Tibial nerve (tissue), 4 donors: ENCODE results near the gene ESPL1. TPM values are rescaled to one million over a fixed set of nuclear protein-coding genes. Genes with fewer than 3 reads are reported as not detected.

Experiments
- DNase-seq, 2 donors: peaks; one replicate each; pipeline ENCODE4 v3.0.0-alpha.2; 2019; ENCODE audit warnings: low spot score in 2 of 2
- H3K27ac ChIP-seq, 4 donors: fragments of 200-600 bp; sonication (generic) in 3 of 4; one replicate each; pipeline ENCODE4 v1.5.1; 2017 to 2019; ENCODE audit warnings: mild to moderate bottlenecking in 1 of 4
- H3K27me3 ChIP-seq, 2 donors: fragments of 200-600 bp; sonication (generic) in 1 of 2; one replicate each; pipeline versions ENCODE4 v1.5.1 to v1.6.0; 2017 to 2019
- H3K36me3 ChIP-seq, 3 donors: fragments of 200-600 bp; sonication (generic); one replicate each; pipeline ENCODE4 v1.5.1; 2018 to 2019
- H3K4me1 ChIP-seq, 4 donors: fragments of 200-600 bp; sonication (generic) in 3 of 4; one replicate each; pipeline ENCODE4 v1.5.1; 2017 to 2019
- H3K4me3 ChIP-seq, 4 donors: fragments of 200-600 bp; sonication (generic) in 3 of 4; one replicate each; pipeline ENCODE4 v1.5.1; 2017 to 2019; ENCODE audit warnings: mild to moderate bottlenecking in 1 of 4, moderate library complexity in 1 of 4
- H3K9me3 ChIP-seq, 4 donors: fragments of 200-600 bp; sonication (generic) in 3 of 4; one replicate each; pipeline ENCODE4 v1.5.1; 2017 to 2019
- EP300 ChIP-seq, 2 donors: sonication (generic); formaldehyde crosslinking; IDR thresholded peaks; one replicate each; pipeline ENCODE4 v1.6.1; 2017; ENCODE audit warnings: antibody characterized with exemption in 2 of 2, mild to moderate bottlenecking in 1 of 2
- POLR2A ChIP-seq, 2 donors: fragments of 450-650 bp; IDR thresholded peaks; one replicate each; pipeline ENCODE4 v1.6.1; 2017; ENCODE audit warnings: antibody characterized with exemption in 2 of 2, mild to moderate bottlenecking in 2 of 2, moderate library complexity in 2 of 2
- WGBS, 2 donors: methylation state at CpG; one replicate each; pipeline ENCODE4 v1.1.5; 2018; 5-methylcytosine and 5-hydroxymethylcytosine counted together
- total RNA-seq, 4 donors: library from RNA; depleted of rRNA; stranded (reverse); fragments of >200 nt; gene quantifications; one replicate each; pipeline ENCODE4 v1.1.0, GENCODE V29; 2016
- TF ChIP-seq, protein P1 (sequence below), 5 experiments: fragments of 200-600 bp in 3 of 5; fragments of 450-650 bp in 2 of 5; sonication (generic) in 3 of 5; IDR thresholded peaks; one replicate each; pipeline ENCODE4 v1.5.1; 2016 to 2019; ENCODE audit warnings: antibody characterized with exemption in 5 of 5, mild to moderate bottlenecking in 3 of 5, moderate library complexity in 2 of 5

The ESPL1 gene
- total RNA-seq, 4 donors from 2014 or later: 2.2 to 8.7 (median 2.5) TPM; not detected in 1

DNA sequence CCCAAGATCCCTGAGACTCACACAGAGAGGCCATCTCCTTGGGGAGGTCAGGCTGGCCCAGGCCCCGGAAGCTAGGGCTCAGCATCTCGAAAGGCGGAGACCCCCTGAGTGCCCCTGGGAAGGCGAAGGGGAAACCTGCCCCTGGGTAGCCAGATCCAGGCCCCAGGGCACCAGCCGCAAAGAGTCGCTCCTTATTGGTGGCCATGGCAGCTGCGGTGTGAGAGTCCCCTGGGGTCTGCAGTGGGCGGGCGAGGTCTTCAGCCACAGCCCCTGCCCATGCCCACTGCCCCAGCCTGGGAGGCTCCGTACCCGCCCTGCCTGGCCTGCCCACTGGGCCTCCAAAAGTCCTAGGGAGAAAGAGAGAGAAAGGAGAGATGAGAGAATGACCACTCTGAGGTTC lies 40.8 kb upstream of the ESPL1 start:
- DNase-seq: no peak
- peaks cover 0 to 22% (median 0%) of the 10 kb centered on the region in 3 donors for H3K36me3 ChIP-seq
- WGBS, 2 donors: 91 to 96% methylated on average over 10 to 11 of the region's 11 CpGs
- no peaks in the 10 kb centered on the region for H3K9me3 ChIP-seq
- H3K4me1 ChIP-seq: peaks cover 5 to 82% (median 47%) of the 10 kb centered on the region in 4 donors
- H3K27me3 ChIP-seq: no peaks in the 10 kb centered on the region
- H3K27ac ChIP-seq: no peak overlapping the region
- H3K4me3 ChIP-seq: no peak overlapping the region
- TF ChIP-seq EP300 (IDR thresholded peaks at IDR 0.05) (no peak), POLR2A (IDR thresholded peaks at IDR 0.05) (no peak)
- TF ChIP-seq, protein P1, sequence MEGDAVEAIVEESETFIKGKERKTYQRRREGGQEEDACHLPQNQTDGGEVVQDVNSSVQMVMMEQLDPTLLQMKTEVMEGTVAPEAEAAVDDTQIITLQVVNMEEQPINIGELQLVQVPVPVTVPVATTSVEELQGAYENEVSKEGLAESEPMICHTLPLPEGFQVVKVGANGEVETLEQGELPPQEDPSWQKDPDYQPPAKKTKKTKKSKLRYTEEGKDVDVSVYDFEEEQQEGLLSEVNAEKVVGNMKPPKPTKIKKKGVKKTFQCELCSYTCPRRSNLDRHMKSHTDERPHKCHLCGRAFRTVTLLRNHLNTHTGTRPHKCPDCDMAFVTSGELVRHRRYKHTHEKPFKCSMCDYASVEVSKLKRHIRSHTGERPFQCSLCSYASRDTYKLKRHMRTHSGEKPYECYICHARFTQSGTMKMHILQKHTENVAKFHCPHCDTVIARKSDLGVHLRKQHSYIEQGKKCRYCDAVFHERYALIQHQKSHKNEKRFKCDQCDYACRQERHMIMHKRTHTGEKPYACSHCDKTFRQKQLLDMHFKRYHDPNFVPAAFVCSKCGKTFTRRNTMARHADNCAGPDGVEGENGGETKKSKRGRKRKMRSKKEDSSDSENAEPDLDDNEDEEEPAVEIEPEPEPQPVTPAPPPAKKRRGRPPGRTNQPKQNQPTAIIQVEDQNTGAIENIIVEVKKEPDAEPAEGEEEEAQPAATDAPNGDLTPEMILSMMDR (IDR thresholded peaks at IDR 0.05): no peak

DNA sequence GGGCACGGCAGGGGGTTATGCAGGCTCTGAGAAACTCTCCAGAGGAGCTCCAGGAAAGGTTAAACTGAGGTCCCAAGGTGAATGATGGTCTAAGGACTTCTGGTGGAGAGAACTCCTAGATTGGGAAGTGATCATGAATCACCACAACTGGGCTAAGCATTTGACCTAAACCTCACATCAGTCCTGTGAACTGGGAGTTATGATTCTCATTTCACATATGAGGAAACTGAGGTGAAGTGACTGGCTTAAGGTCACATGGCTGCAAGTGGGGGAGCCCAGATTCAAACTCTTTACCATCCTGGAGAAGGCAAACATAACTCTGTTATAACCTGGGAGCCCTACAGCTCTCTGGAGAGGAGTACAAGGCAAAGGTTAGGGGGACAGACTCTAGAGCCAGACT lies 40.3 kb upstream of the ESPL1 start:
- WGBS, 2 donors: 75 to 85% methylated on average over 1 of the region's 1 CpG
- TF ChIP-seq POLR2A (IDR thresholded peaks at IDR 0.05) (no peak), EP300 (IDR thresholded peaks at IDR 0.05) (no peak)
- TF ChIP-seq, protein P1 (IDR thresholded peaks at IDR 0.05): no peak

DNA sequence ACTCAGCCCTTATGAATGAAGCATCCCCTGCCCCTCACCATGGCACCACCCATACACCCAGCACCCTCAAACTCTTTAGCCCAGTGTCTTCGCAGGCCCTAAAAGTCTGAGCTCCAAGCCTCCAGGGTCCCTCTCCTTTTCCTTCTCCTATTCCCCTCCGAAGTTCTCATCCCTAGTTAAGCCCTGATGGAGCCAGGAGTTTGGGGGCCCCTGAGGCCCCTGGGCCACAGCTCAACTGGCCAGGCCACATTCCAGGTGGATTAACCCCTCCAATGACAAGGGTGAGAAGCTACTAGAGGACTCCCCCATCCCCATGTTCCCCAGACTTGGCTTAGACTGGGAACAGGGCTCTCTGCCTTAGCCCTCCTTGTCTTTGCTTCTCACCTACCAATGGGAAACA lies 38.6 kb upstream of the ESPL1 start:
- TF ChIP-seq, protein P1 (IDR thresholded peaks at IDR 0.05): no peak
- no peak for TF ChIP-seq POLR2A (IDR thresholded peaks at IDR 0.05)
- no peak for TF ChIP-seq EP300 (IDR thresholded peaks at IDR 0.05)
- H3K36me3 ChIP-seq: peaks cover 0 to 22% (median 0%) of the 10 kb centered on the region in 3 donors
- 85 to 86% methylated on average over 2 of the region's 2 CpGs for WGBS, 2 donors
- peaks cover under 1 to 82% (median 47%) of the 10 kb centered on the region in 4 donors for H3K4me1 ChIP-seq
- no peak overlapping the region for H3K4me3 ChIP-seq
- no peaks in the 10 kb centered on the region for H3K9me3 ChIP-seq
- peak overlapping the region in 3 of 4 donors; percentile 90 to 98 (median 93) for H3K27ac ChIP-seq
- no peak for DNase-seq
- no peaks in the 10 kb centered on the region for H3K27me3 ChIP-seq

More for the DNA sequence above, 40.3 kb upstream of the ESPL1 start:
- Histone ChIP-seq H3K27ac (peak overlapping the region in 1 of 4 donors; percentile 24), H3K4me3 (no peak overlapping the region), H3K9me3 (no peaks in the 10 kb centered on the region), H3K36me3 (peaks cover 0 to 22% (median 0%) of the 10 kb centered on the region in 3 donors), H3K4me1 (peaks cover 5 to 82% (median 47%) of the 10 kb centered on the region in 4 donors), H3K27me3 (no peaks in the 10 kb centered on the region)
- DNase-seq: no peak

DNA sequence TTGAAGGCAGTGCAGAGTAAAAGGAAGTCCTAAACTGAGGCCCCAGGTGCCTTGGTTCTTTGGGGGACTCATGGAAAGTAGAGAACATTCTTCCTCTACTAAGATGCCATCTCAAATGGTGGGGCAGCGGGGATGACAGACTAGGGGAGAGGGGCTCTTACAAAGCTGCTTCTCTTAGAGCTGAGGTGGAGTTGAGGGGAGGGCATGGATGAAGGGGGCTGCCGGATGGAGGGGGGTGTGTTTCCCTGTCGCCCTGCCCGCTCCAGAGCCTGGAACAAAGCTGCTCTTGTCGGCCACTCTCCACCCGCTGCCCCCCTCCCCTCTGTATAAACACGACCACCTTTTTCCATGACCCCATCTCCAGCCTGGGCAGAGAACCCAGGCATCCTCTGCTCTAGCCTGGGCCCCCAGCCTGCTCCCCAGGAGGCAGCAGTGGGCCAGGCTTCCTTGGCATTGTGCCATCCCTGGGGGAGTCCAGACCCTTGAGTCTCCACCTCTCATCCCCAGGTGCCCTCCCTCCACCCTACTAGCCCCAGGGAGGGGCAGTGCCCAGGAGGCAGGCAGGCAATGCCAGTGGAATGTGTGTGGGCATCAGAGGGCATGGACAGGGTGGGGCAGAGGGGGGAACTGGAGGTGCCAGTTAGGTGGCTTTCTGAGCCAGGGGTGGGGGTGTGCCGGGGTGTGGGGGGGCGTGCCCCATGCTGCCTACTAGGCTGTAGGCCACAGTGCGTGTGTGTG lies 37.8 kb upstream of the ESPL1 start:
- DNase-seq: no peak
- Histone ChIP-seq H3K4me1 (peaks cover 0 to 82% (median 43%) of the 10 kb centered on the region in 4 donors), H3K36me3 (peaks cover 0 to 22% (median 0%) of the 10 kb centered on the region in 3 donors), H3K4me3 (peak overlapping the region in 2 of 4 donors; percentile 74 to 89), H3K27ac (peak overlapping the region in 3 of 4 donors; percentile 90 to 98 (median 93)), H3K9me3 (no peaks in the 10 kb centered on the region), H3K27me3 (no peaks in the 10 kb centered on the region)
- TF ChIP-seq EP300 (IDR thresholded peaks at IDR 0.05) (no peak), POLR2A (IDR thresholded peaks at IDR 0.05) (no peak)
- TF ChIP-seq, protein P1 (IDR thresholded peaks at IDR 0.05): no peak
- 46 to 50% methylated on average over 2 to 7 of the region's 10 CpGs for WGBS, 2 donors

DNA sequence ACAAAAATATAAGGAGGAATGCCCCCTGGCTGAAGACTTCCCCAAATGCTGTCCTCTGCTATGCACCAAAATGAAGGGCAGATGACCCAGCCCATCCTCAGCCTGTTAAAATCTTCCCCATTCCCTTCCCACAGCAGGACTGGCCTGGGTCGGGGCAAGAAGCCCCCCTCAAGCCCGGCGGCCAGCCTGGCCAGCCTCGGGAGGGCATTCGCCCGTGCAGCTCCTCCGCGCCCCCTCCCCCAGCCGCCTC lies 36.5 kb upstream of the ESPL1 start:
- Histone ChIP-seq H3K27ac (peak overlapping the region; percentile 80 to 98 (median 92)), H3K36me3 (peaks cover 0 to 21% (median 0%) of the 10 kb centered on the region in 3 donors), H3K27me3 (no peaks in the 10 kb centered on the region), H3K9me3 (no peaks in the 10 kb centered on the region), H3K4me3 (peak overlapping the region; percentile 47 to 89 (median 74)), H3K4me1 (peaks cover 0 to 69% (median 35%) of the 10 kb centered on the region in 4 donors)
- no CpG with 5 or more reads among the region's 9 CpGs for WGBS, 2 donors
- no peak for DNase-seq
- TF ChIP-seq, protein P1 (IDR thresholded peaks at IDR 0.05): no peak
- TF ChIP-seq POLR2A (IDR thresholded peaks at IDR 0.05): no peak
- peak in 1 of 2 donors; percentile 8 for TF ChIP-seq EP300 (IDR thresholded peaks at IDR 0.05)
